Uterus (tissue), 4 donors: ENCODE measurements around the gene NEAT1. TPM values are rescaled to one million over a fixed set of nuclear protein-coding genes. Genes with fewer than 3 reads are reported as not detected.

Source experiments
- DNase-seq, 2 donors: peaks; one replicate each; pipeline ENCODE4 v3.0.0-alpha.2; 2019 to 2020
- H3K27ac ChIP-seq, 2 donors: fragments of 200-600 bp; sonication (generic); 1 replicate in 1 of 2; 2 replicates in 1 of 2; pipeline ENCODE4 v1.5.1; 2016 to 2018
- H3K27me3 ChIP-seq, 2 donors: fragments of 200-600 bp; sonication (generic); one replicate each; pipeline ENCODE4 v1.5.1; 2018 to 2019; ENCODE audit warnings: control low read depth in 1 of 2
- H3K36me3 ChIP-seq, 2 donors: fragments of 200-600 bp; sonication (generic); one replicate each; pipeline ENCODE4 v1.5.1; 2019; ENCODE audit warnings: control low read depth in 1 of 2
- H3K4me1 ChIP-seq, 2 donors: fragments of 200-600 bp; sonication (generic); one replicate each; pipeline ENCODE4 v1.5.1; 2018 to 2019; ENCODE audit warnings: control low read depth in 1 of 2
- H3K4me3 ChIP-seq, 2 donors: fragments of 200-600 bp; sonication (generic); 1 replicate in 1 of 2; 2 replicates in 1 of 2; pipeline ENCODE4 v1.5.1; 2018 to 2019; ENCODE audit warnings: mild to moderate bottlenecking in 1 of 2
- H3K9me3 ChIP-seq, 2 donors: fragments of 200-600 bp; sonication (generic); one replicate each; pipeline ENCODE4 v1.5.1; 2019; ENCODE audit warnings: control low read depth in 1 of 2
- POLR2A ChIP-seq, 2 donors: fragments of 450-650 bp; IDR thresholded peaks; one replicate each; pipeline ENCODE4 v1.6.1; 2016; ENCODE audit warnings: antibody characterized with exemption in 2 of 2, mild to moderate bottlenecking in 1 of 2, moderate library complexity in 1 of 2
- intact Hi-C: fragments of 100-400 bp; cut with DNase I; formaldehyde crosslinking; loops from one replicate; pipeline ENCODE4 v1.15.1; 2023; ENCODE audit warnings: low total_unique reads
- total RNA-seq, 4 donors: library from RNA; depleted of rRNA in 3 of 4; stranded (reverse); fragments of >200 nt in 3 of 4; gene quantifications; one replicate each; pipeline versions ENCODE4 v1.1.0 to v1.2.4, GENCODE V29; 2014 to 2023
- TF ChIP-seq, protein P1 (sequence below), 4 experiments: fragments of 200-600 bp in 2 of 4; fragments of 450-650 bp in 2 of 4; sonication (generic) in 2 of 4; IDR thresholded peaks; one replicate each; pipeline ENCODE4 v1.5.1; 2016 to 2019; ENCODE audit warnings: antibody characterized with exemption in 4 of 4, mild to moderate bottlenecking in 2 of 4, moderate library complexity in 1 of 4
- donor health status: DM: yes; HTN: yes; CAD: no.

The NEAT1 gene
- total RNA-seq, 4 donors from 2014 or later, result 33.6 to 932 (median 120) TPM

DNA sequence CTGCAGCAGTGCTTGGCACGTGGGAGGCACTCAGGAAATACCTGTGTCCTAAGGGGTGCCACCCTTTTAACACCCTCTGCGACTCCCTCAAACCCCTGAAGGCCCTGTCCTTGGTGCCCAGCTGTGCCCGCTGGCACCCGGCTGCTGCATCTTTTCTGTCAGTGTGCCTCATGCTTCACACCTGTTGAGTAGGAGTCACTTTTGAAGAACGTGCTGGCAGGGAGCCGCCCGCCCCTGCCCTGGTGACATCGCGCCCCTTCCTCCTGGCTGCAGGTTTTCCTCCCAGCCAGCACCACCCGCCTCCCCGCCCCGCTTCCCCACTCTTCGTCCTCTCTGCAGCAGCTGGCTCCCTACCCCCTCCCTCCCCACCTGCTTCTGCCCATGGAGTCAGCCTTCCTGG lies 18.4 kb upstream of the NEAT1 start:
- Histone ChIP-seq H3K27me3 (no peaks in the 10 kb centered on the region), H3K27ac (no peak overlapping the region), H3K4me3 (no peak overlapping the region), H3K36me3 (no peaks in the 10 kb centered on the region), H3K9me3 (no peaks in the 10 kb centered on the region), H3K4me1 (no peaks in the 10 kb centered on the region)
- no peak for DNase-seq
- intact Hi-C loops, result no loop called here
- TF ChIP-seq, protein P1, sequence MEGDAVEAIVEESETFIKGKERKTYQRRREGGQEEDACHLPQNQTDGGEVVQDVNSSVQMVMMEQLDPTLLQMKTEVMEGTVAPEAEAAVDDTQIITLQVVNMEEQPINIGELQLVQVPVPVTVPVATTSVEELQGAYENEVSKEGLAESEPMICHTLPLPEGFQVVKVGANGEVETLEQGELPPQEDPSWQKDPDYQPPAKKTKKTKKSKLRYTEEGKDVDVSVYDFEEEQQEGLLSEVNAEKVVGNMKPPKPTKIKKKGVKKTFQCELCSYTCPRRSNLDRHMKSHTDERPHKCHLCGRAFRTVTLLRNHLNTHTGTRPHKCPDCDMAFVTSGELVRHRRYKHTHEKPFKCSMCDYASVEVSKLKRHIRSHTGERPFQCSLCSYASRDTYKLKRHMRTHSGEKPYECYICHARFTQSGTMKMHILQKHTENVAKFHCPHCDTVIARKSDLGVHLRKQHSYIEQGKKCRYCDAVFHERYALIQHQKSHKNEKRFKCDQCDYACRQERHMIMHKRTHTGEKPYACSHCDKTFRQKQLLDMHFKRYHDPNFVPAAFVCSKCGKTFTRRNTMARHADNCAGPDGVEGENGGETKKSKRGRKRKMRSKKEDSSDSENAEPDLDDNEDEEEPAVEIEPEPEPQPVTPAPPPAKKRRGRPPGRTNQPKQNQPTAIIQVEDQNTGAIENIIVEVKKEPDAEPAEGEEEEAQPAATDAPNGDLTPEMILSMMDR (IDR thresholded peaks at IDR 0.05), result no peak
- TF ChIP-seq POLR2A (IDR thresholded peaks at IDR 0.05), result no peak

DNA sequence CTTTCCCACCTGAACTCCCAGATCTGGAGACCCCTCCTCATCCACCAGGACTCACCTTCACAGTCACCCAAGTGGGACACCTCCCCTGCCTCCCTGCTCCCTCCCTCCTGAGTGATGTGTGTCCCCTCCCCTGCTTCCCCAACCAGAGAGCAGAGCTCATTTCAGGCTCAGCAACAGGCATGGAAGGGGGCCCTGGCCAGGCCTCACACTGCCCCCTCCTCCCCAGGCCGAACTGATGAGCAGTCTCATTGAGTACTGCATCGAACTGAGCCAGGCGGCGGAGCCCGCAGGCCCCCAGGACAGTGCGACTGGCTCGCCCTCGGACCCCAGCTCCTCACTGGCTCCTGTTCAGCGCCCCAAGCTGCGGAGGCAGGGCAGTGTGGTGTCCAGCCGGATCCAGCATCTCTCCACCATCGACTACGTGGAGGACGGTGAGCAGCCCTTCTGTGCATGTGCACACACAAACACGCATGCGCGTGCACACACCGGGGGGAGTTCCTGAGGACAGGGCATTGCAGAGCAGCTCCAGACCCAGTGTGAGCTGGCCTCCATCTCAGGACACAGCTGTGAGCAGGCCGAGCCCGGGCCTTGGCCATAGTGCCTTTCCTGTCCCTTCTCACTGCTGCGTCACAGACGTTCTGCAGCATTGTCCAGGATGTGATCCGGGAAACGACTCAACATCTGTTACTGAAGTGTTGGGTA lies 17.8 kb upstream of the NEAT1 start:
- H3K4me3 ChIP-seq, result no peak overlapping the region
- H3K27ac ChIP-seq, result no peak overlapping the region
- H3K36me3 ChIP-seq, result no peaks in the 10 kb centered on the region
- no peak for TF ChIP-seq POLR2A (IDR thresholded peaks at IDR 0.05)
- TF ChIP-seq, protein P1 (IDR thresholded peaks at IDR 0.05), result no peak
- no peak for DNase-seq
- no peaks in the 10 kb centered on the region for H3K27me3 ChIP-seq
- H3K9me3 ChIP-seq, result no peaks in the 10 kb centered on the region
- intact Hi-C loops, result no loop called here
- no peaks in the 10 kb centered on the region for H3K4me1 ChIP-seq

DNA sequence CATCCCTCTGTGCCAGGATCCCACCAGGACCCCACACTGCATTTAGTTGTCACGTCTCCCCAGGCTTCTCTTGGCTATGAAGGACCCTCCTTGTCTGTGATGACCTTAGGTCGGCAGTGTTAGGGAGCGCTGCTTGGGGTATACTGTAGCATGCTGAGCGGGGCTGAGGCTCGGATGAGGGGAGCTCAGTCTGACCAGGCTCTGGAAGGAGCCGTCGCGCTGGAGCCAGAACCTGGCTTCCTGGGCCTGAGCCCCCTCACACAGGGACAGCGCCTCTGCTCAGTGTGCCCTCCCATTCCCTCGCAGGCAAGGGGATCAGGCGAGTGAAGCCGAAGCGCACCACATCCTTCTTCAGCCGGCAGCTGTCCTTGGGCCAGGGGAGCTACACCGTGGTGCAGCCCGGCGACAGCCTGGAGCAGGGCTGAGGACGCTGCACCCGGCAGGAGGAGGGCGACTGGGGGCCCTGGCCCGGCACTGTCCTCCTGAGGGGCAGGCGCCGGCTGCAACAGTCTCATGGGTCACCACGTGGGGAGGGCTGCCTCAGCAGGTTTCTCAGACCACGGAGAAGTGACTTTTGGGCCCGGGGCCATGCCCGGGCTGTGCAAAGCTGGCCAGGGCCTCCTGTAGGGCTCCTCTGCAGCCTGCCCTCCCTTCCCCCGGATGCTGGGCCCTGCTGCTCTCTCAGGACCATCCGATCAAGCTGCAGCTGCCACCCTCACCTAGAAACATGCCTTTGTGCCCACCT lies 11.5 kb upstream of the NEAT1 start:
- no peak for TF ChIP-seq POLR2A (IDR thresholded peaks at IDR 0.05)
- TF ChIP-seq, protein P1 (IDR thresholded peaks at IDR 0.05), result no peak
- no peak overlapping the region for H3K27ac ChIP-seq
- intact Hi-C loops, result no loop called here
- no peak for DNase-seq
- H3K9me3 ChIP-seq, result no peaks in the 10 kb centered on the region
- no peaks in the 10 kb centered on the region for H3K36me3 ChIP-seq
- H3K4me3 ChIP-seq, result no peak overlapping the region
- H3K4me1 ChIP-seq, result no peaks in the 10 kb centered on the region
- no peaks in the 10 kb centered on the region for H3K27me3 ChIP-seq

GRCh38 chr11:65411681-65412070 lies 10.9 kb upstream of the NEAT1 start:
- H3K4me1 ChIP-seq, result no peaks in the 10 kb centered on the region
- H3K27me3 ChIP-seq, result no peaks in the 10 kb centered on the region
- intact Hi-C loops, result no loop called here
- H3K9me3 ChIP-seq, result no peaks in the 10 kb centered on the region
- H3K4me3 ChIP-seq, result no peak overlapping the region
- TF ChIP-seq, protein P1 (IDR thresholded peaks at IDR 0.05), result no peak
- no peak for TF ChIP-seq POLR2A (IDR thresholded peaks at IDR 0.05)
- no peak for DNase-seq
- H3K27ac ChIP-seq, result no peak overlapping the region
- H3K36me3 ChIP-seq, result no peaks in the 10 kb centered on the region
